GM19023 (cell line): ENCODE data around the gene GLYAT.
"Not testable (repeated sequence)": the region's sequence is repeated elsewhere in the genome, so short reads cannot be mapped to it uniquely, and the experiment has no call there.

Experiments
- ATAC-seq: cut with Tn5 transposase; IDR thresholded peaks from one replicate; pipeline ENCODE4 v1.9.1; 2021; ENCODE audit warnings: mild to moderate bottlenecking, moderate library complexity; ENCODE audit not compliant: unreplicated experiment

Gene GLYAT

GRCh38 chr11:58744988-58745704, 13.4 kb upstream of the GLYAT start:
- ATAC-seq: no peak

GRCh38 chr11:58742981-58743880, 11.5 kb upstream of the GLYAT start:
- no peak for ATAC-seq

- ATAC-seq: no peak
Observed at GRCh38 chr11:58742140-58742539, 10.4 kb upstream of the GLYAT start.

- ATAC-seq: no peak
Observed at GRCh38 chr11:58741127-58741526, 9.4 kb upstream of the GLYAT start.

GRCh38 chr11:58740447-58740846, 8.7 kb upstream of the GLYAT start:
- no peak for ATAC-seq

- ATAC-seq: no peak
Observed at GRCh38 chr11:58739725-58740430, 8.1 kb upstream of the GLYAT start.

GRCh38 chr11:58734681-58735490, 3.1 kb upstream of the GLYAT start:
- ATAC-seq: no peak

GRCh38 chr11:58730507-58731089, 1.1 kb downstream of the GLYAT start:
- no peak for ATAC-seq

- no peak for ATAC-seq
Observed at GRCh38 chr11:58727415-58727797, 4.3 kb downstream of the GLYAT start.

- no peak for ATAC-seq
Observed at GRCh38 chr11:58726737-58727414, 4.9 kb downstream of the GLYAT start.

- ATAC-seq: no peak
Observed at GRCh38 chr11:58719406-58720117, 12.2 kb downstream of the GLYAT start.

- ATAC-seq: no peak
Observed at GRCh38 chr11:58712531-58712930, 19.2 kb downstream of the GLYAT start.

GRCh38 chr11:58711832-58712231, 19.9 kb downstream of the GLYAT start:
- ATAC-seq: no peak

- ATAC-seq: no peak
Observed at GRCh38 chr11:58707767-58708166, 24.0 kb downstream of the GLYAT start.

GRCh38 chr11:58696825-58697224, 34.9 kb downstream of the GLYAT start:
- ATAC-seq: not testable (repeated sequence)

- ATAC-seq: no peak
Observed at GRCh38 chr11:58693026-58693425, 38.7 kb downstream of the GLYAT start.

- no peak for ATAC-seq
Observed at GRCh38 chr11:58691675-58692074, 40.1 kb downstream of the GLYAT start.

- ATAC-seq: no peak
Observed at GRCh38 chr11:58688789-58689503, 42.8 kb downstream of the GLYAT start.
